Activated CD4-positive, alpha-beta memory T cell treated with anti-CD3 and anti-CD28 coated beads, Interleukin-2, amount 10 ng/mL, durations not matched to agents 7 days and 5 days (primary cell): Measurements from ENCODE around the gene NXPE3. TPM values are rescaled to one million over a fixed set of nuclear protein-coding genes. Genes with fewer than 3 reads are reported as not detected.

Experiments
- CTCF ChIA-PET: fragments of 350-600 bp; sonication (Branson Sonifier 250); formaldehyde crosslinking; loops from one replicate; lab custom pipeline; 2021; ENCODE audit warnings: antibody characterized with exemption, inconsistent platforms; lab: Charles Lee
- POLR2A ChIA-PET: fragments of 350-600 bp; sonication (Branson Sonifier 250); formaldehyde crosslinking; loops from one replicate; lab custom pipeline; 2021; ENCODE audit warnings: antibody characterized with exemption; lab: Charles Lee
- DNase-seq: peaks from one replicate; pipeline ENCODE4 v3.0.0-alpha.2; 2020
- H3K27ac Mint-ChIP-seq: one replicate; pipeline ENCODE4 v1.8.0; 2021; ENCODE audit warnings: mild to moderate bottlenecking, mixed read lengths
- H3K27me3 Mint-ChIP-seq: one replicate; pipeline ENCODE4 v1.8.0; 2021; ENCODE audit warnings: mixed read lengths
- H3K36me3 Mint-ChIP-seq: one replicate; pipeline ENCODE4 v1.8.0; 2021; ENCODE audit warnings: low read depth, mixed read lengths
- H3K4me1 Mint-ChIP-seq: one replicate; pipeline ENCODE4 v1.8.0; 2021; ENCODE audit warnings: mixed read lengths
- H3K4me3 Mint-ChIP-seq: one replicate; pipeline ENCODE4 v1.8.0; 2021; ENCODE audit warnings: mild to moderate bottlenecking, mixed read lengths
- H3K9me3 Mint-ChIP-seq: one replicate; pipeline ENCODE4 v1.8.0; 2021; ENCODE audit warnings: mixed read lengths
- total RNA-seq, 2 experiments: library from RNA; stranded (reverse); gene quantifications; one replicate each; pipeline ENCODE4 v1.2.3, GENCODE V29; 2021

NXPE3 gene
- total RNA-seq, 2 experiments from 2014 or later: 22.4 to 23.6 TPM

DNA sequence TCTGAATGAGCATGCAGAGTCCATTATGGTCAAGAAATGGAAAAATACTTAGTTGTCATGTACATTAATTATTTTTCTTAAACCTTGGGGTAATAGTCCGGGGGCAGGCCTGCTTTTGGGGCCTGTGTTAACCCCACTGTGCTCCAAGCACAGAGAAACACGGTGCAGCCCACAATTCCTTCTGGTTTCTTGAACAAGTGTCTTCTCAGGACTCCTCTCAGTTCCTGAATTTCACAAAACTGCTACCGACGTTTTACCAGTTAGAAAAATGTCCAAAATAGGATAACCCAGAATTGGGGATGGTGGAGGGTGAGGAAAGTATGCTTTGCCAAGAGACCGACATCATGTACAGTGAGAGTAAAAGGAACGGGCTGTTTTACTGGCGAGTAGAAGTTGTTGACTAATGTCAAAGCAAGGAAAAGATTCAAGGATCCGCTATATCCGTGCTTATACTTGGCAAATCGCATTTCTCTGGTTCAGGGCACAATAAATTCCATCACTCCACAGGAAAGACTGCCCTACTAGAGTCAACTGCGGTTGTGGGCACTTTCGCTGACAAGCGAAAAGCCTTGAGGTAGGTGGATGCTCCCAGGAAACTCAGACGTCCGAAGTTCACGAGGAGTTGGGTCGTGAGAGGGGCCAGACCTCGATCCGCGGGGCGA is 495 bp upstream of the NXPE3 start:
- DNase-seq: no peak
- ChIA-PET POLR2A (interaction anchor here (1.0 to 1.8 kb wide), 11 partner anchors 9 to 451 kb away, joined by 3 to 26 read pairs (median 7); partner anchors contain the start of genes CEP97, NFKBIZ, RPL24 and ZBTB11), CTCF (interaction anchor here (0.6 to 2.0 kb wide), 17 partner anchors 9 to 135 kb away, joined by 3 to 14 read pairs (median 3); partner anchors contain the start of genes CEP97 and RPL24)
- peak overlapping the region; percentile 85 for H3K4me3 Mint-ChIP-seq
- H3K4me1 Mint-ChIP-seq: peaks cover 39% of the 10 kb centered on the region
- peak overlapping the region; percentile 87 for H3K27ac Mint-ChIP-seq
- peaks cover 7% of the 10 kb centered on the region for H3K36me3 Mint-ChIP-seq
- no peaks in the 10 kb centered on the region for H3K27me3 Mint-ChIP-seq
- H3K9me3 Mint-ChIP-seq: no peaks in the 10 kb centered on the region

DNA sequence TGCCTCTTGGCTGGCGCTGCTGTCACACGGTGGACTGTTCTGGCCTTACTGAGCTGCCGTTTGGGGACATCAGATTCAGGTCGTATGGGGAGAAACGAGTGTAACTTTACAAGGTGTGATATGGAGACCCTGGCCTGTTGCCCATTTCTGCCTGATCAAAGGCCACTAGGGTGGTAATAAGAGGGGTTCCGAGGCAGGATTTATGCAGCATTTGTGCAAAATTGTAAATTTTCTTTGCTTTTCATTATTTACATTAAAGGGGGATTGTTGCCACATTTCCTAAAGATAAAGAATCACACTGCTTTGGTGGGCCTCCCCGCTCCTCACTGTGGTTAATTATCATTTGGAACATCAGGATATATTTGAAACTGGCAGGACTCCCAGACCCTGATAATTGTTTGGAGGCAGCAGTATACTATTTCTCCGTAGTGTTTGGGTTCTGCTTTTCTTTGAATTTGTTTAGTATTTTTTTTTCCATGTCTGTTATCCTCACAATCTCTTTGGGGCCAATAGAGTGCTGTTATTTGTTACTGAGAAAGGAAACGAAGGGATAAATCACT is 891 bp downstream of the NXPE3 start:
- H3K4me1 Mint-ChIP-seq: peaks cover 53% of the 10 kb centered on the region

DNA sequence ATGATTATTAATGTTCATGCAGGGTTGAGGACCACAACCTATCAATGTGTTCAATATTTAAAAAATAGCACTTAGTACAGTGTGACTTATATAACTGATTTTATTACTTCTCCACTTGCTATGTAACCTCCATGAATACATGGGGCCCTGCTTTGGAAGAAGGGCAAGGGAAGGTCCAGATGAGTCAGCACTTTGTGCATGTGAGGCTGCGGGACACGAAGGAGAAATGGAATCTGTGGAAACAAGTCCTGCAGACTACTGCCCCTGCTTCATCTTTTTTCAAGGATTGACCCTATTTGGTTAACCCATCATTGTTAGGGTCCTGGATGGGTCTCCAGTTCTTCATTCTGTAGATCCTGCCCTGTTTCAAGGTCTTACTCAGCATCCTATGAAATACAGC is 1.6 kb downstream of the NXPE3 start:
- Mint-ChIP-seq H3K4me3 (peak overlapping the region; percentile 85), H3K4me1 (peaks cover 60% of the 10 kb centered on the region), H3K27me3 (no peaks in the 10 kb centered on the region), H3K9me3 (no peaks in the 10 kb centered on the region), H3K27ac (no peak overlapping the region), H3K36me3 (peaks cover 29% of the 10 kb centered on the region)
- POLR2A ChIA-PET: no interaction called here
- CTCF ChIA-PET: interaction anchor here (0.8 to 2.0 kb wide), 2 partner anchors 22 to 59 kb away, joined by 3 to 8 read pairs; no protein-coding TSS in a partner anchor
- DNase-seq: no peak

More for the DNA sequence above, 891 bp downstream of the NXPE3 start:
- Mint-ChIP-seq H3K36me3 (peaks cover 21% of the 10 kb centered on the region), H3K27me3 (no peaks in the 10 kb centered on the region), H3K4me3 (peak overlapping the region; percentile 85), H3K9me3 (no peaks in the 10 kb centered on the region), H3K27ac (peak overlapping the region; percentile 87)
- CTCF ChIA-PET: interaction anchor here (1.0 to 2.0 kb wide), 7 partner anchors 10 to 136 kb away, joined by 3 to 8 read pairs (median 4); no protein-coding TSS in a partner anchor
- DNase-seq: no peak
- POLR2A ChIA-PET: interaction anchor here (0.7 to 1.8 kb wide), 9 partner anchors 11 to 449 kb away, joined by 3 to 26 read pairs (median 4); partner anchors contain the start of genes CEP97, NFKBIZ and ZBTB11

DNA sequence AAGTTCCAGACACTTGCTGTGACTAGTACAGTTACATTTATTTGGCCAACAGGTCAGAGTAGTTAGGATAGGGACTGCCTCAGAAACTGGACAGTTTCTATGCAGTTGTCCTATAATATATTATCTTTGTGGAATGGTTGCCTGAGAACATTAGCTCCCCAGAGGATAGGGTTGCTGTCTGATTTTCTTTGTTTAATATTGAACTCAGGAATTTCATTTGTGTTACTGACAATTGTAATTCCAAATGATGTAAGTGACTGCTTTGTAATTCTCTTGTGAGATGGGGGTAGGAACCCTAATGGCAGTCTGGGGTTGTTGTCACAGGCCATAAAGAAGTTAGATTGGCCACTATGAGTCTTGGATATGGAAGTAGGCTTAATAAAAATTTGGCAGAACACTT is 2.2 kb downstream of the NXPE3 start:
- Mint-ChIP-seq H3K36me3 (peaks cover 33% of the 10 kb centered on the region), H3K4me1 (peaks cover 64% of the 10 kb centered on the region), H3K4me3 (no peak overlapping the region), H3K9me3 (no peaks in the 10 kb centered on the region), H3K27me3 (no peaks in the 10 kb centered on the region), H3K27ac (no peak overlapping the region)
- ChIA-PET POLR2A (interaction anchor here (1.0 kb wide), 2 partner anchors 57 to 277 kb away, joined by 3 read pairs; partner anchors contain the start of gene CEP97), CTCF (interaction anchor here (0.8 kb wide), 1 partner anchor 22 kb away, joined by 3 read pairs; no protein-coding TSS in a partner anchor)
- no peak for DNase-seq

DNA sequence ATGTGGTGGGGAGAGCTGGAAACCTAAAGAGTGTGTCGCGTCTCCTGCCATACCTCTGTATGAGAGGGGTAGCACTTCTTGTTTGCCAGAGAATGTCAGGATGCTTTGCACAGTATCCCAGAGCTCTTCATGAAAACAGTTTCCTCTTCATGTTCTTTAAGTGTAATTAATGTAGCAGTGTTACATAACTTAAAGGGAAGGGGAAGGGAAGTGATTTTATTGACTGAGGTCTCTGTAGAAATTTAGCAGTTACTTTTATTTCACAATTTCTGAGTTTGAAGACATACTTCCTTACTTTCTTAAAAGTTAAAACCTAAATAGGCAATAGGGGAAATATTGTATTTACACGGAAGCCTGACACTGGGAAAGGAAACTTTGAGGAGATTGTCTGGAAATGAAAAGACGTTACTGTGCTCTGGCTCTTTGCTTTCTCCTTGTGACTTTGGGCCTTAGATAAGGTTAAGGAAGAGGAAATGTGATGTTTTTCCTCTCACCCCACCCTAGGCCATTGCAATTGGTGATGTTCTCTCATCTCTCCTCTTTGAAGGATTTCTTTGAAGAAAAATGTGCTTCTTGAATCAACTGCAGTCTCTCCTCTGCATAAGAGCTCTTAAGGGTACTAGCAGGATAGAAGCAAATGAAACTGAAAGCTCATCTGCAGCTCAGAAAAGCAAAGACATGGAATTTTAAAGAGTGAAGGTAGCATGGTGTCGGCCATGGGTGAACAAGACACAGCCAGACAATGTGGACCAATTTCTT is 6.0 kb downstream of the NXPE3 start:
- DNase-seq: no peak
- POLR2A ChIA-PET: interaction anchor here (1.7 kb wide), 1 partner anchor 60 kb away, joined by 9 read pairs; the partner anchor contains the start of gene CEP97
- CTCF ChIA-PET: interaction anchor here (3.2 kb wide), 1 partner anchor 18 kb away, joined by 18 read pairs; no protein-coding TSS in a partner anchor
- Mint-ChIP-seq H3K27ac (peak overlapping the region; percentile 69), H3K36me3 (peaks cover 68% of the 10 kb centered on the region), H3K4me3 (peak overlapping the region; percentile 23), H3K4me1 (peaks cover 50% of the 10 kb centered on the region), H3K27me3 (no peaks in the 10 kb centered on the region), H3K9me3 (no peaks in the 10 kb centered on the region)

DNA sequence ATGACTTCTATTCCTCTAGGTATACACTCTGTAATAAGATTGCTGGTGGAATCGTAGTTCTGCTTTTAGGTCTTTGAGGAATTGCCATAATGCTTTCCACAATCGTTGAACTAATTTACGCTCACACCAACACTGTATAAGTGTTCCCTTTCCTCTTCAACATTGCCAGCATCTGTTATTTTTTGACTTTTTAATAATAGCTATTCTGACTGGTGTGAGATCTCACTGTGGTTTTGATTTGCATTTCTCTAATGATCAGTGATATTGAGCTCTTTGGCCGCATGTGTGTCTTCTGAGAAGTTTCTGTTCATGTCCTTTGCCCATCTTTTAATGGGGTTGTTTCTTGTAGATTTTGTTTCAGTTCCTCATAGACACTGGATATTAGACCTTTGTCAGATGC is 12.8 kb downstream of the NXPE3 start:
- H3K4me3 Mint-ChIP-seq: no peak overlapping the region
- ChIA-PET POLR2A (interaction anchor here (0.9 kb wide), 1 partner anchor 13 kb away, joined by 4 read pairs; the partner anchor contains the start of gene NXPE3), CTCF (interaction anchor here (1.3 to 4.0 kb wide), 3 partner anchors 11 to 437 kb away, joined by 3 to 22 read pairs (median 4); partner anchors contain the start of gene NXPE3)
- H3K27me3 Mint-ChIP-seq: no peaks in the 10 kb centered on the region
- H3K36me3 Mint-ChIP-seq: peaks cover 88% of the 10 kb centered on the region
- H3K4me1 Mint-ChIP-seq: peaks cover 22% of the 10 kb centered on the region
- H3K27ac Mint-ChIP-seq: no peak overlapping the region
- DNase-seq: no peak
- peaks cover 14% of the 10 kb centered on the region for H3K9me3 Mint-ChIP-seq

DNA sequence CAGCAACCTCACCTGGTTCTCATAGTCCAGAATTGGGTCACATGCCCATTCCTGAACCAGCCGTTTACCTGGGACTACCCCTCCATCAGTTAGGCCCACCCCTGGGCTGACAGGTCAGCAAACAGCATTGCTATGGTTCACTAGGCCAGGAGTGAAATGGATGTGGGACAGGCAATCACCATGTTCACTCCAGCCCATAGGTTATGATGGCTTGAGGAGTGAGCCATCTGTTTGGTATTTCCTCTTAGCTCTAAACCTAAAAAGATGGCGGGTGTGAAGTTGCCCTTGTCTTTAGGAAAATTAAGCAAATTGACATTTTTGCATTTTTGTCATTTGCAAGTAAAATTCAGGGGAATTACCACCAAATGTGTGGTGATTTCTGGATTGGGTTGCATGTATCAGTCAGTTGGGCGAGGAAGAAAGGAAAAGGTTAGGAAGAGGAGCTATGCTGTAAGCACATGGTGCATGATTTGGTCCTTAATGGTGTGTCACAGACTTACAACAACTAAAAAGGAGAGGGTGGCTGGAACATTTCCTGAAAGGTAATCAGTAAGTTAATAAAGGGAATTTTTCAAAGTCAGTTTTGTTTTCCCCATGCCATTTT is 17.2 kb downstream of the NXPE3 start:
- DNase-seq: no peak
- ChIA-PET POLR2A (no interaction called here), CTCF (interaction anchor here (0.7 to 1.5 kb wide), 5 partner anchors 11 to 462 kb away, joined by 3 to 4 read pairs (median 3); partner anchors contain the start of gene NXPE3)
- Mint-ChIP-seq H3K4me3 (no peak overlapping the region), H3K27me3 (no peaks in the 10 kb centered on the region), H3K4me1 (peaks cover 16% of the 10 kb centered on the region), H3K9me3 (peaks cover 14% of the 10 kb centered on the region), H3K27ac (no peak overlapping the region), H3K36me3 (peaks cover 68% of the 10 kb centered on the region)

DNA sequence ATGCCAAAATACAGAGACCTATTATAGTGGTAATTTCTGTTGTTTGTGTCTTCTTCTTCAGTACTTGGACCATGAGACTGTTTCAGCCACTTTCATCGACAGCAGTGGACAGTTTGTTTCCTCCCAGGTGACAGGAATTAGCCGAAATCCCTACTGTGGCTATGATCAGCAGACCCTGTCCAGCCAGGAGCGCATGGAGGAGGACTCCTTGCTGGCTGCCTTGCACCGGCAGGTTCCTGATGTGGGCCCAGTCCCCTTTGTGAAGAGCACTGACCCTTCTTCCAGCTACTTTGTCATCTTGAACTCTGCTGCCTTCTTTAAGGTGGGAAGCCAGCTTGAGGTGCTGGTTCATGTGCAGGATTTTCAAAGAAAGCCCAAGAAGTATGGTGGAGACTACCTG is 22.2 kb downstream of the NXPE3 start:
- no peaks in the 10 kb centered on the region for H3K9me3 Mint-ChIP-seq
- no peaks in the 10 kb centered on the region for H3K27me3 Mint-ChIP-seq
- peaks cover 47% of the 10 kb centered on the region for H3K36me3 Mint-ChIP-seq
- ChIA-PET CTCF (interaction anchor here (2.1 to 12.8 kb wide), 3 partner anchors 22 to 429 kb away, joined by 10 to 136 read pairs (median 25); partner anchors contain the start of gene NXPE3), POLR2A (no interaction called here)
- DNase-seq: no peak
- H3K27ac Mint-ChIP-seq: no peak overlapping the region
- H3K4me1 Mint-ChIP-seq: peaks cover 12% of the 10 kb centered on the region
- no peak overlapping the region for H3K4me3 Mint-ChIP-seq

DNA sequence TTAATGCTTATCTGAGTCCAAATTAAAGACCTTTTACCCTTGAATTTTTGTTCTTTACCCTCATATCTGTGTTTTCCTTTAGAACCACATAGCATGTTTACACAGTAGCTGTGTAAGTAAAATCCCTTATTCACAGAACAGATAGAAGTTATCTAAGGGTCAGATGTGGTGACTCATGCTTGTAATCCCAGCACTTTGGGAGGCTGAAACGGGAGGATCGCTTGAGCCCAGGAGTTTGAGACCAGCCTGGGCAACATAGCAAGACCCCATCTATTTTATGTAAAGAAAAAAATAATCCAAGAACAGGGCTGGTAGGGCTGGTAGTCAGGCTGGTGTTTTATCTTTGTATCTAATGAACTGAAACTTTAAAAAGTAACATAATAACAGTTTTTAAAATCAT is 23.2 kb downstream of the NXPE3 start:
- peaks cover 39% of the 10 kb centered on the region for H3K36me3 Mint-ChIP-seq
- DNase-seq: no peak
- H3K9me3 Mint-ChIP-seq: no peaks in the 10 kb centered on the region
- H3K4me1 Mint-ChIP-seq: peaks cover 8% of the 10 kb centered on the region
- no peaks in the 10 kb centered on the region for H3K27me3 Mint-ChIP-seq
- no peak overlapping the region for H3K27ac Mint-ChIP-seq
- no peak overlapping the region for H3K4me3 Mint-ChIP-seq
- POLR2A ChIA-PET: interaction anchor here (0.6 to 2.0 kb wide), 2 partner anchors 136 to 423 kb away, joined by 3 to 5 read pairs; no protein-coding TSS in a partner anchor
- CTCF ChIA-PET: interaction anchor here (0.8 to 12.8 kb wide), 20 partner anchors 8 to 734 kb away, joined by 3 to 136 read pairs (median 6); partner anchors contain the start of genes NFKBIZ, NXPE3 and RPL24

DNA sequence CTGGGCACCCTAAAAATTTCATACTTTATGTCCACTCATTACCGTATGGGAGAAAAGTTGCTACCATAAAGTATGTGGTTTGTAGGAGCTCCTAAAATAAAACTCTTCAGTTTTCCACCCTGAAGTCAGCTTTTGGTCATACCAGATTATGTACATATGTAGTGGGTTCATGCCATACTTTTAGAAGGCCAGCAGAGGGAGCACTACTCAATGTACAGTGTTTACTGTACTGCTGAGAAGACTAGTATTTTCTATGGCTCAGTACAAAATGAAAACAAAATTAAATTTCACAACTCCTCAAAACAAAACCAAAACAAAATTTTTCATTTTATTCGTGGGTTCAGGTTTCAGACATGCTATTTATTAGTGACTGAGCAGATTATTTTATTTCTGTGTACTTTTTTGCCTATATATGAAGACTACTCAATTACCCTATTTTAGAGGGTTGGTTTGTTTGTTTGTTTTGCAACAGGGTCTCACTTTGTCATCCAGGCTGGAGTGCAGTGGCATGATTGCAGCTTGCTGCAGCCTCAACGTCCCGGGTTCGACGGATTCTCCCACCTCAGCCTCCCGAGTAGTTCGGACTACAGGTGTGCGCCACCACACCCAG is 24.3 kb downstream of the NXPE3 start:
- no peak overlapping the region for H3K4me3 Mint-ChIP-seq
- DNase-seq: peak; percentile 55
- H3K27me3 Mint-ChIP-seq: no peaks in the 10 kb centered on the region
- peaks cover 39% of the 10 kb centered on the region for H3K36me3 Mint-ChIP-seq
- ChIA-PET CTCF (interaction anchor here (0.6 to 12.8 kb wide), 29 partner anchors 9 to 733 kb away, joined by 3 to 136 read pairs (median 5); partner anchors contain the start of genes NFKBIZ, NXPE3 and RPL24), POLR2A (interaction anchor here (2.0 kb wide), 1 partner anchor 422 kb away, joined by 5 read pairs; no protein-coding TSS in a partner anchor)
- H3K9me3 Mint-ChIP-seq: no peaks in the 10 kb centered on the region
- peaks cover 16% of the 10 kb centered on the region for H3K4me1 Mint-ChIP-seq
- peak overlapping the region; percentile 15 for H3K27ac Mint-ChIP-seq

DNA sequence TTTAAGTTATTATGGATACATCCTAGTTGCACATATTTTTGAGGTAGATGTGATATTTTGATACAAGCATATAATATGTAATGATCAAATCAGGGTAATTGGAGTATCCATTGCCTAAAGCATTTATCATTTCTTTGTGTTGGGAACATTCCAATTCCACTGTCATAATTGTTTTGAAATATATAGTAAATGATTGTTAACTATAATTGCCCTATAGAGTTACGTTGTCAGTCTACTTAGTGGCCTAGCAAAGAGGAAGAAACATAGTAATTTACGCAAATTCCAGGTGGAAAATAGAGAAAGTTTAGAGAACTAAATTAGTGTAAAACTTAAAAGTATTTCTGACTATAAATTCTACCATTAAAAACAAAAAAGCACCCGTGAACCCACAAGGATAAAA is 24.9 kb downstream of the NXPE3 start:
- Mint-ChIP-seq H3K27me3 (no peaks in the 10 kb centered on the region), H3K27ac (no peak overlapping the region), H3K9me3 (no peaks in the 10 kb centered on the region), H3K4me1 (peaks cover 21% of the 10 kb centered on the region), H3K4me3 (no peak overlapping the region), H3K36me3 (peaks cover 40% of the 10 kb centered on the region)
- no peak for DNase-seq
- POLR2A ChIA-PET: interaction anchor here (1.0 to 2.0 kb wide), 2 partner anchors 46 to 421 kb away, joined by 4 to 5 read pairs; partner anchors contain the start of gene NFKBIZ
- CTCF ChIA-PET: interaction anchor here (1.2 to 12.8 kb wide), 7 partner anchors 8 to 426 kb away, joined by 3 to 215 read pairs (median 20); no protein-coding TSS in a partner anchor
